Ishikawa (cell line): ENCODE measurements around the gene NACAD.

Experiments
- CEBPB ChIP-seq: IDR thresholded peaks from 2 replicates; pipeline ENCODE4 v1.6.1; 2012
- CREB1 ChIP-seq: IDR thresholded peaks from 2 replicates; pipeline ENCODE4 v1.6.1; 2012; ENCODE audit warnings: low read depth
- EGR1 ChIP-seq: IDR thresholded peaks from 2 replicates; pipeline ENCODE4 v1.6.1; 2012
- EP300 ChIP-seq: IDR thresholded peaks from 2 replicates; pipeline ENCODE4 v1.6.1; 2012; ENCODE audit warnings: borderline replicate concordance
- FOXM1 ChIP-seq: IDR thresholded peaks from 2 replicates; pipeline ENCODE4 v1.6.1; 2012; ENCODE audit warnings: low read depth, borderline replicate concordance
- NFIC ChIP-seq: IDR thresholded peaks from 2 replicates; pipeline ENCODE4 v1.6.1; 2012
- RAD21 ChIP-seq: IDR thresholded peaks from 2 replicates; pipeline ENCODE4 v1.6.1; 2012; ENCODE audit warnings: low read depth
- TAF1 ChIP-seq: IDR thresholded peaks from 2 replicates; pipeline ENCODE4 v1.6.1; 2012; ENCODE audit warnings: low read depth, mild to moderate bottlenecking
- TCF12 ChIP-seq: IDR thresholded peaks from 2 replicates; pipeline ENCODE4 v1.6.1; 2012; ENCODE audit warnings: low read depth
- TEAD4 ChIP-seq: IDR thresholded peaks from 2 replicates; pipeline ENCODE4 v1.6.1; 2012
- YY1 ChIP-seq: IDR thresholded peaks from 2 replicates; pipeline ENCODE4 v1.6.1; 2012; ENCODE audit warnings: low read depth
- ZBTB7A ChIP-seq: IDR thresholded peaks from 2 replicates; pipeline ENCODE4 v1.6.1; 2012; ENCODE audit warnings: low read depth
- TF ChIP-seq, protein P1 (sequence below): IDR thresholded peaks from 2 replicates; pipeline ENCODE4 v1.6.1; 2012
- TF ChIP-seq, protein P2 (sequence below): IDR thresholded peaks from 2 replicates; pipeline ENCODE4 v1.6.1; 2012; ENCODE audit warnings: low read depth, mild to moderate bottlenecking
- TF ChIP-seq, protein P3 (sequence below): IDR thresholded peaks from 2 replicates; pipeline ENCODE4 v1.6.1; 2012

The NACAD gene

DNA sequence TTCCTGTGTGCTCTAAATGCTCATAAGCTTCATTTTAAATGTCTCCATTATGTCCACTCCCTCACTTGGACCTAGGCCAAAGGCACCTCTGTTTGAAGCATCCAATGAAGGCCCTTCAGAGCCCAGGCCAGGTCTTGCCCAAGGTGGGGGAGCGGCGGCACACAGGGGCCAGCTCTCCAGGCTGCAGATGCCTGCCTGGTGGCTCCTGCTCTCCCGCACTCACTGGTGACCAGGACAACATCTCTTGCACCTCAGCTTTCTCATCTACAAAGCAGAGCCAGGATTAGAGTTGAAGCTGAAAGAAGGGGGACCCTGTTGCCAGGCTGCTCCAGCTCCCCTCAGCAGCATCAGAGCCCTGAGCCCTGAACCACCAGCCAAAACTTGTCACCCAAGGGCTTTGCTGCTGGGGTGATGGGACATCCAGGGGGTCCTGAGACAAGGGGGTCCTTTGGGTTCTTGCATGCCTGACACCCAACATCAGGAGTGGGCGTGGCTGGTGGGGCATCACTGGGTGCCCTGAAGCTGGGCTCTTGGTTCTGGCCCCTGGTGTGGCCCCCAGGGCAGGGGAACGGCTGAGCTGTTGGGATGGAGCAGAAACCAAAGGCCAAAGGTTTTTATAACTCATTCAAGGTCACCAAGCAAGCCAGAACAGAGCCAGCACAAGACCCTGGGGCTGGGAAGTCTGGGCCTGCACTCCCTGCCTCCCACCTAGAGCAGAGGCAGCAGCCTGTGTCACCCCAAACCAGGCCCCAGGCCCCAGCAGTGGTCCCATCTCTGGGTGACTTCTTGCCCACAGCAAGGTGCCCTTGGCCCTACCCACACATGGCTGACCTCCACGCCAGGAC is 1.2 kb downstream of the NACAD start:
- TF ChIP-seq YY1 (no peak), ZBTB7A (no peak), NFIC (no peak), EGR1 (no peak), RAD21 (no peak), FOXM1 (no peak), TEAD4 (no peak), CREB1 (no peak)
- TF ChIP-seq, protein P1, sequence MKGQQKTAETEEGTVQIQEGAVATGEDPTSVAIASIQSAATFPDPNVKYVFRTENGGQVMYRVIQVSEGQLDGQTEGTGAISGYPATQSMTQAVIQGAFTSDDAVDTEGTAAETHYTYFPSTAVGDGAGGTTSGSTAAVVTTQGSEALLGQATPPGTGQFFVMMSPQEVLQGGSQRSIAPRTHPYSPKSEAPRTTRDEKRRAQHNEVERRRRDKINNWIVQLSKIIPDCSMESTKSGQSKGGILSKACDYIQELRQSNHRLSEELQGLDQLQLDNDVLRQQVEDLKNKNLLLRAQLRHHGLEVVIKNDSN = no peak

DNA sequence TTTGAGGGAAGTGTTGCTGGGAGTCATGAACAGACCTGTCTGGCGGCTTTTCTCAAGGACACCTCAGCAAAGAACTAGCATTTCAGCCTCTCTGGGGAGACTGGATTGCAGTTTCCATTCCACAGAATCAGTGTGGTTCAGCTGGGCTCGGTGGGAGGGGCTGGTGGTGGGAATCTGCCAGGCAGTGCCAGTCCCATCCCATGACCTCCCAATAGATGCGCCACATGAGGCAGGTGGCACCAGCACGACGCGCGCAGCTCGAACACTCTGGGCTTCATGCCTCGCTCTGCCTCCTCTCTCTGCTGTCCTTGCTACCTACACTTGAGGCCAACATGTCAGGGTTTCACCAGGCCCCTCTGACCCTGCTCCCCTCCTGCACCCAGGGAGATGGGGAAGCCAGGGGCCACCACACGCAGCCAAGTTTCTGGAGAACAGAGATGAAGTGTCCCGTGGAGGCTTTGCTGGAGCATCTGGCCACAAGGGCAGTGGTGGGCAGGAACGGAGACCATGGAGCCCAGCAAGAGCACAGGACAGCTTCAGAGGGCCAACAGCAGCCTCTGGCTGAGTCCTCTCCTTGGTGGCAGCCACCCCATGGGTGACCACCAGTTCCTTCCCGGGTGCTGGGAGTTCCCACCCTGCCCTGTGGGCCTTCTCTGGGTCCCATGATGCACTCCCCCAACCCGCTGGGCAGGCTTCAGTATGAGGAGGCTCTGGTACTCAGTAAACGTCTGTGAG is 2.3 kb downstream of the NACAD start:
- TF ChIP-seq TCF12 (no peak), TEAD4 (no peak), EP300 (no peak), FOXM1 (no peak)
- TF ChIP-seq, protein P2, sequence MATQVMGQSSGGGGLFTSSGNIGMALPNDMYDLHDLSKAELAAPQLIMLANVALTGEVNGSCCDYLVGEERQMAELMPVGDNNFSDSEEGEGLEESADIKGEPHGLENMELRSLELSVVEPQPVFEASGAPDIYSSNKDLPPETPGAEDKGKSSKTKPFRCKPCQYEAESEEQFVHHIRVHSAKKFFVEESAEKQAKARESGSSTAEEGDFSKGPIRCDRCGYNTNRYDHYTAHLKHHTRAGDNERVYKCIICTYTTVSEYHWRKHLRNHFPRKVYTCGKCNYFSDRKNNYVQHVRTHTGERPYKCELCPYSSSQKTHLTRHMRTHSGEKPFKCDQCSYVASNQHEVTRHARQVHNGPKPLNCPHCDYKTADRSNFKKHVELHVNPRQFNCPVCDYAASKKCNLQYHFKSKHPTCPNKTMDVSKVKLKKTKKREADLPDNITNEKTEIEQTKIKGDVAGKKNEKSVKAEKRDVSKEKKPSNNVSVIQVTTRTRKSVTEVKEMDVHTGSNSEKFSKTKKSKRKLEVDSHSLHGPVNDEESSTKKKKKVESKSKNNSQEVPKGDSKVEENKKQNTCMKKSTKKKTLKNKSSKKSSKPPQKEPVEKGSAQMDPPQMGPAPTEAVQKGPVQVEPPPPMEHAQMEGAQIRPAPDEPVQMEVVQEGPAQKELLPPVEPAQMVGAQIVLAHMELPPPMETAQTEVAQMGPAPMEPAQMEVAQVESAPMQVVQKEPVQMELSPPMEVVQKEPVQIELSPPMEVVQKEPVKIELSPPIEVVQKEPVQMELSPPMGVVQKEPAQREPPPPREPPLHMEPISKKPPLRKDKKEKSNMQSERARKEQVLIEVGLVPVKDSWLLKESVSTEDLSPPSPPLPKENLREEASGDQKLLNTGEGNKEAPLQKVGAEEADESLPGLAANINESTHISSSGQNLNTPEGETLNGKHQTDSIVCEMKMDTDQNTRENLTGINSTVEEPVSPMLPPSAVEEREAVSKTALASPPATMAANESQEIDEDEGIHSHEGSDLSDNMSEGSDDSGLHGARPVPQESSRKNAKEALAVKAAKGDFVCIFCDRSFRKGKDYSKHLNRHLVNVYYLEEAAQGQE = no peak

DNA sequence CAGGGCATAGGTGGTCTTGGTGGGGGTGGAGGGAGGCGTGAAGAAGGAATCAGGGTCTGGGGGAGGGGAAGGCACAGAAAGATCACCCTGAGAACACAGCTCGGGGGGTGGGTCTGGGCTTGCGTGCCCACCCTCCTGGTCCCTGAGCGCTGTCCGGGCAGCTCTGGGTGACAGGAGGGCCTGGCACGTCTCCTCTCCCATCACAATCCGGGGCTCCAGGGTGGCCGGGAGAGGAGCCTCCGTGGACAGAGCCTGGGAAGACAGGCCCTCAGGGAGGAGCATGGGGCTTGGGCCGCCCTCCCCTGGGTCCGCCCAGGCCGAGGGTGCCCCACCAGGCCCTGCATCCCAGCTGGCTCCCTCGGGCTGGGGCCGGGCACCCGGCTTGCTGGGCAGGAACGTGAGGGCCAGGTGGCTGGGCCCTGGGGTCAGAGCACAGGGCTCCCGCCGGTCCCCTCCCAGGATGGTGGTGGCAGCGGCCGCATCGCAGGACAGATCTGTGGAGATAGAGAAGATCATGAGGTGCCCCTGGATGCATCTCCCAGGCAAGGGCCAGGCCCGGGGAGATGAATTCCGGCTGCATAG is 3.1 kb downstream of the NACAD start:
- no peak for TF ChIP-seq YY1
- TF ChIP-seq, protein P2 = no peak

DNA sequence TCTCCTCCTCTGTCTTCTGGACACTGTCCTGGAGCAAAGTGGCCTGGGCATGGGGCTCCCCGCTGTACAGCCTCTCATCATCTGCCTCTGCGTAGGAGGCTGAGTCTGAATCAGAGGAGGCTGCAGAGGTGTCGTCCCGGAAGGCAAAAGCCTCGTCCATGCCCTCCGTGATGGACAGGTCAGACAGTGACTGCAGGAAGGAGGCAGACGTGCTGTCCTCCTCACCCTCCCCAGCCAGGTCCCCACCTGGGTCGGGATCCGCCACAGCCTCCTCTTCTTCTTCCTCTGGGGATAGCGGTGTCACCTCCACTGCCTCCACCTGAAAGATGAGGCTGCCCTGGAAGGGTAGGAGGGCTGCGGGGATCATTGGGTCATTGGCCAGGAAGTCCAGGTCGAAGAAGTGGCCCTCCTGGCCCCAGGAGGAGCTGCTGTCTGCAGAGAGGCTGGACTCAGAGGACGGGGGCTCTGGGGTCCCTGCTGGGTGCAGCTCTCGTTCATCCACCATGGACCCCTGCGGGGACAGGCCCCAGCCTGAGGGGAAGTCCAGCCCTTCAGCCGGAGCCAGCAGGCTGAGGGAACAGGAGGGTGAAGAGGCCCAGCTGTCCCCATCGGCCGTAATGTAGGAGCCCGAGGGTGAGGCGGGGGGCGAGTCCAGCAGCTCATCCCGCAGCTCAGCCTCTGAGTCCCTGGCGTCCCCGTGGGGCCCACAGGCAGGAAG is 3.7 kb downstream of the NACAD start:
- TF ChIP-seq EP300 (no peak), FOXM1 (no peak), ZBTB7A (no peak)
- TF ChIP-seq, protein P2 = no peak

DNA sequence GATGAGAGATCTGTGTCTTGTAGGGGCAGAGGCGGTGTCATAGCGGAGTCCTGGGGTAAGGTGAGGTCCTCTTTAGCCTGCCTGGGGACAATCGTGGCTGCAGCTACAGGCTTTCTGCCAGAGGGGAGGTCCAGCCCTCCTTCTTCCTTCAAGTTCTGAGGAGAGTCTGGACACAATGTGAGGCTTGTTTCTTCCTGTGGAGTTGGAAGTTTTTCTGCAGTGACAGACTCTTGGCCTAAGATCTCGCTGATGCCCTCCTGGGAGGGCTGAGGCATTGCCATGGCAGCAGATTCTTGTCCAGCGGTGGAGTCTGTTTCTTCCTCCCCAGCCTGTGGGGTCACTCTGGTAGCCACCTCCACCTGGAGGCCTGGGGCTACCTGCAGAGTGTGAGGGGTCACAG is 4.4 kb downstream of the NACAD start:
- TF ChIP-seq, protein P1 = no peak
- TF ChIP-seq TEAD4 = no peak
- no peak for TF ChIP-seq FOXM1
- TF ChIP-seq TCF12 = no peak
- TF ChIP-seq, protein P2 = no peak
- TF ChIP-seq TAF1 = no peak
- no peak for TF ChIP-seq EGR1
- TF ChIP-seq CEBPB = no peak
- TF ChIP-seq NFIC = no peak
- TF ChIP-seq, protein P3, sequence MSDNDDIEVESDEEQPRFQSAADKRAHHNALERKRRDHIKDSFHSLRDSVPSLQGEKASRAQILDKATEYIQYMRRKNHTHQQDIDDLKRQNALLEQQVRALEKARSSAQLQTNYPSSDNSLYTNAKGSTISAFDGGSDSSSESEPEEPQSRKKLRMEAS = no peak
- no peak for TF ChIP-seq EP300
- no peak for TF ChIP-seq YY1
- TF ChIP-seq RAD21 = no peak
- no peak for TF ChIP-seq CREB1
- no peak for TF ChIP-seq ZBTB7A
